Hepatocyte (in vitro differentiated cells): ENCODE data around the gene PARD3B.

ENCODE experiments used
- CTCF ChIP-seq: fragments of 200-600 bp; sonication (generic); IDR thresholded peaks from 2 replicates; pipeline ENCODE4 v1.5.1; 2016; ENCODE audit warnings: antibody characterized with exemption, mild to moderate bottlenecking; ENCODE audit not compliant: poor library complexity
- EZH2 ChIP-seq: fragments of 200-600 bp; sonication (generic); IDR thresholded peaks from 2 replicates; pipeline ENCODE4 v1.6.1; 2016; ENCODE audit warnings: antibody characterized with exemption, mild to moderate bottlenecking, borderline replicate concordance
- EZH2phosphoT487 ChIP-seq: fragments of 200-600 bp; sonication (generic); IDR thresholded peaks from one replicate; pipeline ENCODE4 v1.6.1; 2018; ENCODE audit warnings: antibody characterized with exemption, mild to moderate bottlenecking, low read depth, moderate library complexity; ENCODE audit not compliant: unreplicated experiment, severe bottlenecking

- no peak for TF ChIP-seq EZH2
- TF ChIP-seq CTCF = no peak
- no peak for TF ChIP-seq EZH2phosphoT487
Observed at GRCh38 chr2:205654878-205655605, 1109.8 kb downstream of the PARD3B start.
